GM12875 (cell line): ENCODE data around the gene KL.
A peak's percentile ranks its signal among the peaks of the same experiment; 100 is the strongest.

ENCODE experiments used
- H3K4me3 ChIP-seq: one replicate; pipeline ENCODE4 v1.5.1; 2011; ENCODE audit warnings: low read depth, low read length, control low read depth
- CTCF ChIP-seq: IDR thresholded peaks from 2 replicates; pipeline ENCODE4 v1.5.1; 2011; ENCODE audit warnings: low read depth, mild to moderate bottlenecking, control low read depth, inconsistent platforms, low read length, moderate library complexity, borderline replicate concordance; ENCODE audit not compliant: insufficient read depth

The KL gene

DNA sequence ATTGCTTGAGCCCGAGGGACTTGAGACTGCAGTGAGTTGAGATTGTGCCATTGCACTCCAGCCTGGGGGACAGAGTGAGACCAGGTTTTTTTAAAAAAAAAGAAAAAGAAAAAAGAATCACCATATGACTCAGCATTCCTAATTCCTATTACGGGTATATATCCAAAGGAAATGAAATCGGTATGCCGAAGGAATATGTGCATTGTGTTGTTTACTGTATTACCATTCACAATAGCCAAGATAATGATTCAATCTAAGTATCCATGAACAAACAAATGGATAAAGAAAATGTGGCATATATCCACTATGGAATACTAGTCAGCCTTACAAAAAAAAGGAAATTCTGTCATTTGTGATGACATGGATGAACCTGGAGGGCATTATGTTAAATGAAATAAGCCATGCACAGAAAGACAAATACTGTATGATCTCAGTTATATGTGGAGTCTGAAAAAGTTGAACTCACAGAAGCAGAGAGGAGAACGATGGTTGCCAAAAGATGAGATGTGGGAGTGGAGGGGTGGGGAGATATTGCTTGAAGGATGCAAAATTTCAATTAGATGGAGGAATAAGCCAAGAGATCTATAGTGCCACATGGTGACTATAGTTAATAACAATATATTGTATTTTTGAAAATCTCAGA lies 4.3 kb upstream of the KL start:
- no peak overlapping the region for H3K4me3 ChIP-seq
- no peak for TF ChIP-seq CTCF

GRCh38 chr13:33014291-33014690 lies 1.9 kb upstream of the KL start:
- TF ChIP-seq CTCF: no peak

DNA sequence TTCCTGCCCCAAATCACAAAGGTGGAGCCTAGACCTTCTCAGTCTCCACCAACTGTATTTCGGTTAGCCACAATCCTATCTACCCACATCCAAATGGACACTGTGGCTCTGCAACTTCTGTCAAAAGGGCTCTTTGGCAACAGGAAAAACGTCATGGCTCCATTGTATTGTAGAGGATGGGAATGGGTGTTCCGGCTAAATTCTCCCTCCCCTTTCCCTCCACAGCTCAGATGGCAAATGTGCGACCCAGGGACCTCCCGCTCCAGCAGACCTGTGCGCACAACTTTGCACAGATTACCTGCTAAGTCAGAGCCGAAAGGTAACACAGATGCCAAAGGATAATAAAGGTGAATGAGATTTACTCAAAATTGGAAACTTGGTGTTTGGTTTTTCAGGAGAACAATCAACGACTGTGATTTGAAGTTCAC lies 968 bp upstream of the KL start:
- H3K4me3 ChIP-seq: no peak overlapping the region
- no peak for TF ChIP-seq CTCF

More at GRCh38 chr13:33014291-33014690, 1.9 kb upstream of the KL start:
- H3K4me3 ChIP-seq: no peak overlapping the region

DNA sequence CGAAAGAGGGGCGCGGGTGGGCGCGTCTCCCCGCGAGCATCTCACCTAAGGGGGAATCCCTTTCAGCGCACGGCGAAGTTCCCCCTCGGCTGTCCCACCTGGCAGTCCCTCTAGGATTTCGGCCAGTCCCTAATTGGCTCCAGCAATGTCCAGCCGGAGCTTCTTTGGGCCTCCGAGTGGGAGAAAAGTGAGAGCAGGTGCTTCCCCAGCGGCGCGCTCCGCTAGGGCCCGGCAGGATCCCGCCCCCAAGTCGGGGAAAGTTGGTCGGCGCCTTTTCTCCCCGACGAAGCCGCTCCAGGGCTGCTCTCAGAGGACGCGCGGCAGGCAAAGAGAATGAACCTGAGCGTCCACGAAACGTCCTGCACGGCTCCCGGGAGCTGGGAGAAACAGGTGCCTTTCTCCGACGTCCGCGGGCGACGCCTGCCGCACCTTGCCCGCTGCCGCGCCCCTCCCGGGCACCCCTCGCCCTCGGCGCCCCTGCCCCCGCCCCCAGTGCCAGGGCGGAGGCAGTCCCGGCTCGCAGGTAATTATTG lies 366 bp upstream of the KL start:
- no peak for TF ChIP-seq CTCF
- H3K4me3 ChIP-seq: peak overlapping the region; percentile 40

DNA sequence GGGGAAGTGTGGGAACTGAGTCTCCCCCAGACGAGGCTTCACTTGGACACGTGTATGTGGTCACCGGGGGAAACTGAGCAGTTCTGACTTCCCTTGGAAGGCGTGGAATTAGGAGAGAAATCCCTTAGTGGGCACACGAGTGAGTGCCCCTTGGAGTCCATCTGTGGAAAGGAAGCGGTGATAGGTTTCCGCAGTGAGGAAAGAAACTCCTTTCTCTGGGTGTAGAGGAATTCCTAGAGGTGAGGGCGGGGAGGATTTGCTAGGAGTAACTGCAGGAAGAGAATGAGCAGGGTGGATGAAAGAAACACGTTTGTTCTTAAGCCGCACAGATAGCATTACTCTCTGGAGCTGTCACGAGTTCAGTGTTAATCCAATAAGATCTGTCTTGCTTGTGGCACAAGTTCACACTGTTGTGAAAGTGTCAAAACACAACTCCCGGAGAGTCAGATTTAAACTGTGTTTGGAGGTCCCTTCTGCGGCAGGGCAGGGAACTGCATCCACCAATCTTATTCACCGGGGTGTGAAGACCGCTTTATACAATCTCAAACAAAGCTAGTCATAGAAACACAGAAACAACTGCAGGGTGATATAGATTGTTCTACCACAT lies 1.2 kb downstream of the KL start:
- H3K4me3 ChIP-seq: peak overlapping the region; percentile 57
- peak; percentile 55; the same call in 1 of the 2 replicates for TF ChIP-seq CTCF

DNA sequence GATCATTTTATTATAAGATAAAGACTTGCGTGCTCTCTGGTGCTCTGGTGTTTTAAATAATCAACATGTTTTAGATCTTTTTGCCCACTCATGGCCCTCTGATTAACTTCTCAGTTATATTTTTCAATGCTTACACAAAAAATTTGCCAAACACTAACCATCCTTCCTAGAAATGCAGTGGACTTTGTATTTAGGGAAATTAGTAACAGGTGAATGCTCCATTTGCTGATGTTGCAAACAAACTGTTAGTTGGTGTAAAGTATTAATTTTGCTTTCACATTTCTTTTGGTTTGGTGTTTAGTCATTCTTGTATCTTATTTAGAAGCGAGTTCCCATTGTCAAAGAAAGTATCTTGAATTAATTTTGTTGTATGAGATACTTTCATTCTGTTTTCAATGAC lies 2.7 kb downstream of the KL start:
- TF ChIP-seq CTCF: no peak
- no peak overlapping the region for H3K4me3 ChIP-seq

GRCh38 chr13:33022986-33023385 lies 6.8 kb downstream of the KL start:
- no peak overlapping the region for H3K4me3 ChIP-seq
- no peak for TF ChIP-seq CTCF
